ENCODE measurements around the gene ODR4.

- TF ChIP-seq POLR2A (IDR thresholded peaks at IDR 0.05) (no peak), CTCF (IDR thresholded peaks at IDR 0.05) (peak; percentile 41 to 67 (median 60))
These were observed 28.9 kb downstream of the ODR4 start for GRCh38 chr1:186404454-186405051.

Data from upper lobe of left lung (tissue), 4 donors.